ENCODE results near the gene TYMP.

Gene TYMP

DNA sequence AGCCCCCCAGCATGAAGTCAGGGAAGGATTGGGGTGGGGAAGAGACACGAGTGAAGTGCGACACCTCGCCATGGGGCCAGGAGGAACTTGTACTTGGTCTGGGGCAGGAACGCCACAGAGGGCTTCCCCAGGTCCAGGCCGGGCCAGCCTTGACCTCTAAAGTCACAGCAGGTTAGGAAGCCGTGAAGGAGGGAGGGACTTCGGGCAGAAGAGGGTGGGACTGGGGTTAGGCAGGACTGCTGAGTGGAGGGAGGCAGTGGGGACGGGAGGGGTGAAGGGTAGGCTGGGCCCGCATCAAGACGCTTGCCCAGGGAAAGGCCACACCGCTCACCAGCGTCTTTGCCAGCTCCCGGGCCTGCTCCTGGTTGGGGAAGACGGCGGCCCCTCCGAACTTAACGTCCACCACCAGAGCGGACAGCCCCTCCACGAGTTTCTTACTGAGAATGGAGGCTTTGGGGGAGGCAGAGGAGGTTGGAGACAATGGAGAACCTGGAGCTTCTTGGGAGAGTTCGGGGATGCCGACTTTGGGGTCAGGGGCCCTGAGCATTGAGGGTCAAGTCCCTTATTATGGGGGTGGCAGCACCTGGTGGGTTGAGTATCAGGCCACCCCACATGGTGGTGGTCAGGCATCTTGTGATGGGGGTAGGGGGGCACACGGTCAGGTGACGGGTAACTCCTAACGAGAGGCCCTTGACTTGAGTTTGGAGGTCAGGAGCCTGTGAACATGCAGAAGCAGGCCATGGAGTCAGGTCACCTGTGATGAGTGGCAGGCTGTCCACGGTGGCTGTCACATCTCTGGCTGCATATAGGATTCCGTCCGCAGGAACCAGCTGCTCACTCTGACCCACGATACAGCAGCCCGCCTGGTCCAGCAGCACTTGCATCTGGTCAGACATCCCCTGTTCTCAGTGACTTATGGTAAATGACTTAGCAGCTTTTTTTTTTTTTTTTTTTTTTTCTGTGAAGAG lies 2.7 kb downstream of the TYMP start:
- peaks cover 46 to 78% (median 66%) of the 10 kb centered on the region in 10 experiments for H3K4me1 ChIP-seq
- H3K4me3 ChIP-seq: peak overlapping the region; percentile 64 to 84 (median 74)
- H3K36me3 ChIP-seq: peaks cover 21 to 26% (median 24%) of the 10 kb centered on the region in 11 experiments
- peak overlapping the region; percentile 92 to 98 (median 95) for H3K27ac ChIP-seq
- peak overlapping the region; percentile 88 to 96 (median 95) for H3K9ac ChIP-seq
- no peak for TF ChIP-seq Cebpa-rat (IDR thresholded peaks at IDR 0.05)
- H4K20me1 ChIP-seq: peaks cover 20 to 40% (median 28%) of the 10 kb centered on the region in 11 experiments
- H3K27me3 ChIP-seq: peaks cover 29 to 43% (median 38%) of the 10 kb centered on the region in 11 experiments
- H3K9me3 ChIP-seq (replicated peaks in 1 of 11): peaks cover 10 to 35% (median 24%) of the 10 kb centered on the region in 11 experiments; a peak in 20 of 22 replicates
- peak overlapping the region; percentile 95 to 99 (median 98) for H3K4me2 ChIP-seq

DNA sequence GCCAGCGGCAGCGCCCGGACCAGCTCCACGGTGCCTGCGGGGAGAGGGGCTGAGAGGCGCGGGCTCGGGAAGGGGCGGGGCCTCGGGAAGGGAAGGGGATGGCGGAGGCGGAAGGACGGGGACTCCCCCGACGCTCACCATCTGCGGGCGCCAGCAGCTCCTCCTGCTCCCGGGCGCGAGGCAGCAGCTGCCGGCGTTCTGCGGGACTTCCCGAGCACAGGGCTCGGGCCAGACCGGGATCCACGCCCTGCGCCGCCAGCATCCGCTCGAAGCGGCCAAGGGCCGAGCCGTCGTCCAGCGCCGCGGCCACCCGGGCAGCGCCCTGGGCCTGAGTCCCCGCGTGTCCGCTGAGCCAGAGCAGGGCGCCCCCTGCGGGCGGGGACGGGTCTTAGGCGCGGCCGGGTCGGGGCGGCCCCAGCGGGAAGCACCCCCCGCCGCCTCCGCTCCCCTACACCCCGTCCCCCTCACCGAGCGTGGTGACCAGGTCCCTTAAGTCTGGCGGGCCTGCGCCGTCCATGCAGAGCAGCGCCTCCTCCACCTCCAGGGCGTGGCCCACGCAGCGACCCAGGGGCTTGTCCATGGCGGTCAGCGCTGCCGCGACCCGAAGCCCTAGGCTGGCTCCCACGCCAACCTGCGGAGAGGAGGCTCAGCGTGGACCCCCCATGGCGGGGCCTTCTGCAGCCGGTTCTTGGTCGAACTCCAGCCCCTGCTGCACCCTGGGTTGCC lies 3.5 kb downstream of the TYMP start:
- Histone ChIP-seq H3K36me3 (peaks cover 30 to 35% (median 33%) of the 10 kb centered on the region in 11 experiments), H3K9ac (peak overlapping the region; percentile 88 to 96 (median 95)), H3K4me3 (peak overlapping the region; percentile 64 to 84 (median 74)), H4K20me1 (peaks cover 20 to 42% (median 32%) of the 10 kb centered on the region in 11 experiments), H3K9me3 (replicated peaks in 1 of 11) (peaks cover 10 to 27% (median 22%) of the 10 kb centered on the region in 11 experiments; a peak in 20 of 22 replicates), H3K27me3 (peaks cover 21 to 35% (median 29%) of the 10 kb centered on the region in 11 experiments), H3K4me1 (peaks cover 44 to 70% (median 61%) of the 10 kb centered on the region in 10 experiments), H3K4me2 (peak overlapping the region; percentile 95 to 99 (median 98)), H3K27ac (peak overlapping the region; percentile 92 to 98 (median 95))
- TF ChIP-seq Cebpa-rat (IDR thresholded peaks at IDR 0.05): no peak

GRCh38 chr22:50525858-50526107 lies 4.0 kb downstream of the TYMP start:
- H3K27ac ChIP-seq: peak overlapping the region; percentile 92 to 98 (median 95)
- peak overlapping the region; percentile 64 to 84 (median 74) for H3K4me3 ChIP-seq
- peaks cover 16 to 30% (median 24%) of the 10 kb centered on the region in 11 experiments for H3K27me3 ChIP-seq
- H3K4me1 ChIP-seq: peaks cover 39 to 65% (median 56%) of the 10 kb centered on the region in 10 experiments
- H3K9me3 ChIP-seq (replicated peaks in 1 of 11): peaks cover 10 to 22% (median 17%) of the 10 kb centered on the region in 11 experiments; a peak in 20 of 22 replicates
- H4K20me1 ChIP-seq: peaks cover 20 to 44% (median 36%) of the 10 kb centered on the region in 11 experiments
- no peak for TF ChIP-seq Cebpa-rat (IDR thresholded peaks at IDR 0.05)
- H3K4me2 ChIP-seq: peak overlapping the region; percentile 95 to 99 (median 98)
- H3K9ac ChIP-seq: peak overlapping the region; percentile 88 to 96 (median 95)
- peaks cover 34 to 40% (median 38%) of the 10 kb centered on the region in 11 experiments for H3K36me3 ChIP-seq

GRCh38 chr22:50525104-50525857 lies 4.5 kb downstream of the TYMP start, which contains the start of gene SCO2:
SCO2 (minus strand) TSS chr22:50525598; CDS start chr22:50524411, 1,187 bp downstream.
- H3K4me1 ChIP-seq: peaks cover 34 to 60% (median 51%) of the 10 kb centered on the region in 10 experiments
- peaks cover 20 to 44% (median 36%) of the 10 kb centered on the region in 11 experiments for H4K20me1 ChIP-seq
- H3K27me3 ChIP-seq: peaks cover 11 to 25% (median 19%) of the 10 kb centered on the region in 11 experiments
- H3K9me3 ChIP-seq (replicated peaks in 1 of 11): peaks cover 7 to 17% (median 12%) of the 10 kb centered on the region in 11 experiments; a peak in 20 of 22 replicates
- H3K4me2 ChIP-seq: peak within 1 kb of the TSS; percentile 96 to 100 (median 98)
- no peak for TF ChIP-seq Cebpa-rat (IDR thresholded peaks at IDR 0.05)
- peak within 1 kb of the TSS; percentile 92 to 98 (median 95) for H3K27ac ChIP-seq
- peaks cover 36 to 45% (median 42%) of the 10 kb centered on the region in 11 experiments for H3K36me3 ChIP-seq
- H3K4me3 ChIP-seq: peak within 1 kb of the TSS; percentile 64 to 84 (median 74)
- H3K9ac ChIP-seq: peak within 1 kb of the TSS; percentile 88 to 96 (median 95)

GRCh38 chr22:50524676-50525103 lies 5.1 kb downstream of the TYMP start:
- TF ChIP-seq Cebpa-rat (IDR thresholded peaks at IDR 0.05): no peak
- H3K4me3 ChIP-seq: peak overlapping the region; percentile 64 to 84 (median 74)
- H3K9me3 ChIP-seq (replicated peaks in 1 of 11): peaks cover under 1 to 11% (median 6%) of the 10 kb centered on the region in 11 experiments; a peak in 20 of 22 replicates
- peaks cover 37 to 51% (median 48%) of the 10 kb centered on the region in 11 experiments for H3K36me3 ChIP-seq
- peaks cover 5 to 19% (median 13%) of the 10 kb centered on the region in 11 experiments for H3K27me3 ChIP-seq
- peak overlapping the region; percentile 92 to 98 (median 95) for H3K27ac ChIP-seq
- peaks cover 20 to 44% (median 36%) of the 10 kb centered on the region in 11 experiments for H4K20me1 ChIP-seq
- peaks cover 31 to 54% (median 45%) of the 10 kb centered on the region in 10 experiments for H3K4me1 ChIP-seq
- H3K4me2 ChIP-seq: peak overlapping the region; percentile 96 to 100 (median 98)
- peak overlapping the region; percentile 88 to 96 (median 95) for H3K9ac ChIP-seq

DNA sequence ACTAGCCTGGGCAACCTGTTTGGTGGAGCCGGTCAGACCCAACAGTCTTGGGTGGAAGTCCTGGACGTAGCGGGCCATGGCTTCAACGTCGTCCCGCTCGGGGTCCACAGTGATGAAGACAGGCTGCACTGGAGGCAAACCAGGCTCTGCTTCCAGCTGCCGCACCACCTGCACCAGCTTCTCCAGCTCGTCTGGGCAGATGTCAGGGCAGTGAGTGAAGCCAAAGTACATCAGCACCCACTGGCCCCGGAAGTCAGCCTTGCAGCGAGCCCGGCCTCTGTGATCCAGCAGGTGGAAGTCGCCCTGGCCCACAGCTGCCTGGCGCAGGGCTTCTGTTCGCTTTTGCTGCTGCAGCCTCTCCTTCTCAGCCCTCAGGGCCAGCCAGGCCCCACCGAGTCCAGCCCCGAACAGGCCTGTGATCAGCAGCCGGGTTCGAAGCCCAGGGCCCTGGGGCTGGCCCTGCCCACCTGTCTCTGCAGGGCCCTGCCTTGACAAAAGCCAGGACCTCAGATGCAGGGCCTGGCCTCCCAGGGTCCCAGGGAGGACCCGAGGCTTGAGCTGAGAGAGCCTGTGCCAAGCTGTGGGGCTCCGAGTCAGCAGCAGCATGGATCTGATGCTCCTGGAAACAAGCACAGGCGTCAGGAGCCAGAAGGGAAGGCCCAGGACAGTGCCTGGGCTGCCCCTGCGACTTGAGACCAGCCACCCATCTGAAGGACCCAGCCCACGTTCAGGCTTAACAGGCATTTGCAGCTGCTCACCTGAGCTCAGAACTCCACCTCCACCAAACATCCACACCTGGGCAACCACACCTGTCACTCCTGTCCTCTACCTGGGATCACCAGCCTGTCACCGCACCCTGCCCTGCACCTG lies 5.8 kb downstream of the TYMP start:
- peak overlapping the region; percentile 96 to 100 (median 98) for H3K4me2 ChIP-seq
- peak overlapping the region; percentile 88 to 96 (median 95) for H3K9ac ChIP-seq
- peaks cover 20 to 45% (median 36%) of the 10 kb centered on the region in 11 experiments for H4K20me1 ChIP-seq
- peaks cover 31 to 47% (median 41%) of the 10 kb centered on the region in 10 experiments for H3K4me1 ChIP-seq
- peaks cover 44 to 57% (median 55%) of the 10 kb centered on the region in 11 experiments for H3K36me3 ChIP-seq
- peaks cover 0 to 12% (median 7%) of the 10 kb centered on the region in 11 experiments; a peak in 20 of 22 replicates for H3K27me3 ChIP-seq
- peaks cover 0 to 4% (median 0%) of the 10 kb centered on the region in 11 experiments; a peak in 5 of 22 replicates for H3K9me3 ChIP-seq (replicated peaks in 1 of 11)
- H3K27ac ChIP-seq: peak overlapping the region in 9 of 11 experiments; percentile 92 to 98 (median 94); a peak in 17 of 22 replicates
- no peak for TF ChIP-seq Cebpa-rat (IDR thresholded peaks at IDR 0.05)
- peak overlapping the region; percentile 64 to 84 (median 74) for H3K4me3 ChIP-seq

- H3K9me3 ChIP-seq (replicated peaks in 1 of 11): 0 out of 22 replicates have a peak, but pooled peaks cover 0 to 2% (median 0%) of the 10 kb centered on the region in 11 experiments
- peaks cover 20 to 51% (median 37%) of the 10 kb centered on the region in 11 experiments for H4K20me1 ChIP-seq
- H3K9ac ChIP-seq: peak overlapping the region in 9 of 11 experiments; percentile 91 to 96 (median 95); a peak in 11 of 22 replicates
- peaks cover 0 to 6% (median under 1%) of the 10 kb centered on the region in 11 experiments; a peak in 10 of 22 replicates for H3K27me3 ChIP-seq
- H3K36me3 ChIP-seq: peaks cover 50 to 63% (median 61%) of the 10 kb centered on the region in 11 experiments
- TF ChIP-seq Cebpa-rat (IDR thresholded peaks at IDR 0.05): no peak
- no peak overlapping the region for H3K4me3 ChIP-seq
- H3K4me2 ChIP-seq: peak overlapping the region in 6 of 11 experiments; percentile 97 to 100 (median 98); a peak in 11 of 22 replicates
- H3K27ac ChIP-seq: no peak overlapping the region
- peaks cover 29 to 41% (median 35%) of the 10 kb centered on the region in 10 experiments for H3K4me1 ChIP-seq
Measured at GRCh38 chr22:50523458-50523805, 6.4 kb downstream of the TYMP start.
